Measurements from ENCODE around the gene GNG3. TPM values are rescaled to one million over a fixed set of nuclear protein-coding genes. Genes with fewer than 3 reads are reported as not detected.
"Not testable (repeated sequence)": the region's sequence is repeated elsewhere in the genome, so short reads cannot be mapped to it uniquely, and the experiment has no call there.

GNG3 gene
- total RNA-seq, 1 donor from 2014 or later, result not detected

DNA sequence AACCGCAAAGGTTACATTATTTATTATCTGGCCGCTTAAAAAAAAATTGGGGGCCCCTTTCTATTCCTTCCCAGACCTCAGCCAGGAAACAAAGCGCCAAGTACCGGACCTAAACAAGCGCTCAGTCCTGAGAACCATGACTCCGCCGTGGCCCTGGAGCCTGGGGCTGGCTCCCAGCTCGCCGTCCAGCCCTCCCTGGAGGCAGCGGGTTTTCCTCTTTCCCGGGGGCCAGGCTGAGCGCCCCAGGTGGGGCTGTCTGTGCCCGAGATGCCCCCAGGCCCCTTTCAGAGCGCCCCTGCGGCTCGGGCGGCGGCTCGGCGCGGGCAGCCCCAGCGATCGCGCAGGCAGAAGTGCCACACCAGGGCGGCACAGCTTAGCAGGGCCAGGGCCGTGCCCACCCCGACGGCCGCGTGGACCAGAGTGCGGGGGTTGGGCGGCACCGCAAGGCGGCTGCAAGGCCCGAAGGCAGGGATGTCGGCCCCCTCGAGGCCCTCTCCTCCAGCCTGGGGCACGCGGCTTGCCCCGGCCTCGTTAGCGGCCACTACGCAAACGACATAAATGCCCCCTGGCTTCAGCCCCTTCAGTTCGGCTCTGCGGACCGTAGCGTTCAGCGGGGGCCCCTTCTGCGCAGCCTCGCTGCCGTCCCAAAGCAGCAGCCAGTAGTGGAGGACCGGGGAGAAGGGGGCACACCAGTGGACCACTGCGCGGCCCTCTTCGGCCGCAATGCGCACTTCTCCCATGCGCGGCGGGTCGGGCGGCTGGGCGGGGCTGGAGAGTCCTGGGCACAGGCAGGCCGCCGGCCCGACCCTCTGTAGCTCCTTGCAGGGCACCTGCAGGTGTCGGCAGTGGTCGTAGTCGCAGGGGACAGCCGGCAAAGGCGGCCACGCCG lies 19.7 kb upstream of the GNG3 start:
- no peak for DNase-seq (ENCODE audit: low read depth)

DNA sequence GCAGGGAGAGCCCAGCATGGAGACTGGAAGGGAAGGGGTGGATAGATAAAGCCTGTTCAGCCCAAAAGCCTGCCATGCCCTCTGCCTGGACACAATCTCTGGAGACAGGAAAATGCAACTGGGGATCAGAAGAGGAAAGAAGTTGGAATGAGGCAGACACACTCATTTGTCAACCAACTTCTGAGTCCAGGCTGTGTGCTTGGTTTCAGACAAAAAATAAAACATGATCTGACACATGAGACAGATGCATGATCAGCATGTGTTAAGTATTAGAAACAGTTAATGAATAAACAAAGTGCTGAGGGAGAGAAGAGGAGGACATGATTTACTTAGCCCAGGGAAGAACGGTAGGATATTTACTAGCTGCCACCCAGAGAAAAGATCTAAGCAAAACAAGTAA lies 19.0 kb upstream of the GNG3 start:
- peak; percentile 43 for DNase-seq (ENCODE audit: low read depth)

DNA sequence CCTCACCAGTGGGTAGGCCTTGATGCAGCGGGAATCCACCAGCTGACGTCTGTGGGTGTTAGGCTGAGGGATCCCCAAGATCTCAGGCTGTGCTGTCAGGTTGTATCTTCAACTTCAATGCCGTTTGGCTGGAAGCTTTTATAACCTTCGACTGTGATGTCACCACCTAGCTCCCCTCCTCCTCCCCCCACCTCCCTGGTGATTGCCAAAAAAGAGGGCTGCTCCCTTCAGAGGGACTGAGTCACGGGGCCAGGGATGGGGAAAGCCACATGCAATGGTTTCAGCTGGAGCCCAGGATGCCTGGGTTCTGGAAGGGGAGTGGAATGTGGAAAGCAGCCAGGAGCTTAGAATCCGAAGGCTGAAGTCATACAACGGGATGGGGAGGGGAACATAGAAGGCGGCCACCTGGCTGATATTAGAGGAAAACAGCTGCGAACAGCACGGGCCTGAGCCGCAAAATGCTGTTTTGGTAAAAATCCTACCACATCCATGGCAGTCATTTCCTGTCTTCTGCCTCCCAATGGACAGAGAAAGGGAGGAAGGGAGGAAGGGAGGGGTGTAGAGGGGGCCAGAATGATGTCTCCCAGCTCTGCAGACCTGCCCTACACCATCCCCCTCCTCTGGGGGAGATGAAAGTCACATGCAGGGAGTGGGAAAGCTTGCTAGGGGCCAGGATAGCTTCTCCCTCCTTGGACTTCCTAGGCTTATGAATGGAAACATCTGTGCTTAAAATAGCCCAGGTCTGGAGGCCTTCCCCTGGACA lies 17.9 kb upstream of the GNG3 start, which contains the start of gene LRRN4CL:
TSS of gene LRRN4CL (minus strand) at position 110 of the 763 bp plus-strand sequence. CDS start 1,022 bp downstream, outside the sequence.
- peak; percentile 100 for DNase-seq (ENCODE audit: low read depth)

DNA sequence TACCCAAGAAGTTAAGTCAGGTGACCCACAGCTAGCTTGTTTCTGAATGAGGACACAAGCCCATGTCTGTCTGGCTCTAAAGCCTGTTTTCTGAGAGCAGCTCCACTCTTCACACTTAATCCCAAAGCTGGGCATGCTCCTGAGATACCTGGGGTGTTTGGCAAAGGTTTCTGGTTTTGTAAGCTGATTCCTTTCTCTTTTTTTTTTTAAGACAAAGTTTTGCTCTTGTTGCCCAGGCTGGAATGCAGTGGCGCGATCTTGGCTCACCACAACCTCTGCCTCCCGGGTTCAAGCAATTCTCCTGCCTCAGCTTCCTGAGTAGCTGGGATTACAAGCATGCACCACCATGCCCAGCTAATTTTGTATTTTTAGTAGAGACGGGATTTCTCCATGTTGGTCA lies 13.9 kb upstream of the GNG3 start:
- DNase-seq (ENCODE audit: low read depth), result not testable (repeated sequence)

DNA sequence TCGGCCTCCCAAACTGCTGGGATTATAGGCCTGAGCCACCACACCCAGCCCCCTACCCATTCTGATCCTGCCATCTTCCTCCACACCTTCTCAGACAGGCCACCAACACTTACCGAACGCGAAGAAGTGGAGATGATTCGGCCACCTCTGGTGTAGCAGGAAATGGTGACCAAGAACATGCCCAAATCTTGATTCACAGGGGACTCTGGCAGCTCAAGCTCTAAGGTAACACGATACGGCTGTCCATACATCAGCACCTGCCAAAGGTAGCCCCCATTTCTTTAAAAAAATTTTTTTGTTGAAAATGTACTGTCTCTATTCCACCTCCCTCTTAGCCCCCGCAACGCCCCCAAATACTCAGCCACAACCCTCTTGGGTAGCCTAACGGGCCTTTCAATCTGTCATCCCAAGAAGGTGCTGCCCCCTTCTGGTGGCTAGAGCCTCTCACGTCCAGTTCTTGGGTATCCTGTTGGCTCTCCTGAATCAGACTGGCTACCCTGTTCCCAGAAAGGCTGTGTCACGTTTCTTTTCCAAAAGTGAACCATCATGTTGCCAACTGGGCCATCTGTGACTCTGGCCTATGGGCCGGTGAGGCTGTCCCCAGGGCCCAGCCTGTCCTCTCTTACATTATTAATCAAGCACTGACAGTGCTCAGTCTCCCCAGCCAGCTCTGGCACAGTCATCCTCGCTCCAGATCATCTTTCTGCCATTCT lies 12.9 kb upstream of the GNG3 start:
- DNase-seq (ENCODE audit: low read depth), result peak; percentile 94

DNA sequence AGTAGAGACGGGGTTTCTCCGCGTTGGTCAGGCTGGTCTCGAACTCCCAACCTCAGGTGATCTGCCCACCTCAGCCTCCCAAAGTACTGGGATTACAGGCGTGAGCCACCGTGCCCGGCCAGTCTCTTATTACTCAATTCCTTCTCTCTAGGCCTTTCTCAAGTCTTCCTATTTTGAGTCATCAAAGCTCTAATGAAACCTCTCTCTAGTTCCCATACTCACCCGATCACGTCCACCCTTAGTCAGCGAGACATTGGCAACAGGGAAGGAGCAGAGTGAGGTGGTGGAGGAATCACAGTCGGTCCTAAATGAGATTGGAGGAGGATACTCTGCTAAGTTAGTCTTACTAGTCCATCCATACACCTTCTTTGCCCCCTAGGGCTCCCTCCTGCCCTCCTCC lies 5.2 kb upstream of the GNG3 start:
- DNase-seq (ENCODE audit: low read depth), result no peak

DNA sequence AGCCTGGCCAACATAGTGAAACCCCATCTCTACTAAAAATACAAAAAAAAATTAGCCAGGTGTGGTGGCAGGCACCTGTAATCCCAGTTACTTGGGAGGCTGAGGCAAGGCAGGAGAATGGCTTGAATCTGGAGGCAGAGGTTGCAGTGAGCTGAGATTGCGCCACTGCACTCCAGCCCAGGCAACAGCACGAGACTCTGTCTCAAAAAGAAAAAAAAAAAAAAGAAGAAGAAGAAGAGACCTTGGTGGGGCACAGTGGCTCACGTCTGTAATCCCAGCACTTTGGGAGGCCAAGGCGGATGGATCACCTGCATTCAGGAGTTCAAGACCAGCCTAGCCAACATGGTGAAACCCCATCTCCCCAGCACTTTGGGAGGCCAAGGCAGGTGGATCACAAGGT lies 3.6 kb upstream of the GNG3 start:
- not testable (repeated sequence) for DNase-seq (ENCODE audit: low read depth)

DNA sequence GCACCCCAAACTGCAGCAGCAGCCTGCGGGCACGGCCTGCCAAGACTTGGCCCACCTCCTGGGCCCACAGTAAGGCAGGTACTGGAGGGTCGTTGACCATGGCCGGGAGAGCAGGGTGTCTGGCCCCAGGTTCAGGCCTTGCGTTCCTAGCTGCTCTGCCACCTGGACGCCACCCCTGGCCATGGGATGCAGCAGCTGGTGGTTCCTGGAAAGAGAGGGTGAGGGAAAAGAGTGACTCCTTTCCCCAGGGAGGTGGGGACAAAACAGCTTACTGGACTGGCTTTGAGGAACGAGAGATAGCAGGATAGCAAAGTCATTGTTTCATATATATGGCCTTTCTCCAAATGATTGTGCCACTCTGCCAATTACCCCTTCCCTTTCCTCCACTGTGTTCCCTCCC lies 2.1 kb upstream of the GNG3 start:
- DNase-seq (ENCODE audit: low read depth), result no peak

DNA sequence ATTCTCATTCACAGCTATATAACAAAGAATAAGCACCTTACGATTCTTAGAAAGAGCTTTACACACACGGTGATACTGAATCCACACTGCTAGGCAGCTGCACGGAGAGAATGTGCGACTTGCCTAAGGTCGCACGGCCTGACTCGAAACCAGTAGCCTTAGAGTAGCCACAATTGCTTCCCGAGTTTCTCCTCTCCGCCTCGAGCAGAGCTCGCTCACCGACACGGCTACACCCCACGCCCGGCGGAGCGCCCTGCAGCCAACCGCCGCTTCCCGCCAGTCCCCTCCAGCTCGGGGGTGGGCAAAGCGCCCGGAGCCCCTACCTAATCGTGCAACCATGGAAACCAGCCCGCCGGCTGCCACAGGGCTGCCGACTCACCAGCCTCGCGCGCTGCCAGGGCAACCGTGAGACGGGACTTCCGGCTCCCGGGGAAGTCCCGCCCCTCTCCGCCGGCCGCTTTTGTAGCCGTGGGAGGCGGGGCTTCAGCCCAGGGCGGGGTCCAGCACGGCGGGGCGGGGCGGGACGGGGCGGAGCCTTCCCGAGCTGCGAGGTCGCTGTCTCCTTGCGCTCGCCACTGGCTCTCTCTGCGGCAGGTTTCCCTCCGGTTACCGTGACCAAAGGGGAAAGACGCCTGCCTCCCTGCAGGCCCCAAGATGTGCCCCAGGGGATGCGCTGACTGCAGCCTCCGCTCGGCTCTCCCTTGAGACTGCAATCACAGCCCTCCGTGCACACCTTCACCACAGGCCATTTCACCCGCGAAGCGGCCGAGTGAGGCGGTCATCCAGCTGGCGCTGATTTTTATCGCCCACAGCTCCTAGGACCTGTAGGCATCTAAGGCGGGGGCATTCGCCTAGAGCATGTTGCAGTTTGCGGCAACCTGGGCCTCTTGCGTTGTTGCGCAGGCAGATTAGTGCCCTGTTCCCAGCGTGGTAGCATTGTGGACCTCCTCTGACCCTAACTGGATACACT lies 1.3 kb upstream of the GNG3 start:
- peak; percentile 95 for DNase-seq (ENCODE audit: low read depth)

DNA sequence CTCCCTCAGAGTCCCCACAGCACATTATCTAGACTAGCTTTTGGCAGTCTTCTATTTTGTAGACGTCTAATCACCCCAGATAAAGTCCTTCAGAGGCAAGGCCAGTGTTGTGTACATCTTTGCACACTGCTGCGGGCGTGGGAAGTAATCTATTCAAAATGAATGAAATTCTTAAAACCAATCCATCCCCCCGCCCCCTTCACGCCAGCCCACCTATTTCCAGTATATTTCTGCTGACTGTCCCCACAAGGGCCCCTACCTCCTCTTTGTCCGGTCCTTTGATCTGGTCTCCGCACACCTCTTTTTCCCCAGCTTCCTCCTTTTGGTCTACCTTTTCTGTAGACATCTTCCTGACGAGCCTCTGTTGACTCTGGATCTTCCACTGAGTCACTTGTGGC lies 627 bp upstream of the GNG3 start:
- no peak for DNase-seq (ENCODE audit: low read depth)

DNA sequence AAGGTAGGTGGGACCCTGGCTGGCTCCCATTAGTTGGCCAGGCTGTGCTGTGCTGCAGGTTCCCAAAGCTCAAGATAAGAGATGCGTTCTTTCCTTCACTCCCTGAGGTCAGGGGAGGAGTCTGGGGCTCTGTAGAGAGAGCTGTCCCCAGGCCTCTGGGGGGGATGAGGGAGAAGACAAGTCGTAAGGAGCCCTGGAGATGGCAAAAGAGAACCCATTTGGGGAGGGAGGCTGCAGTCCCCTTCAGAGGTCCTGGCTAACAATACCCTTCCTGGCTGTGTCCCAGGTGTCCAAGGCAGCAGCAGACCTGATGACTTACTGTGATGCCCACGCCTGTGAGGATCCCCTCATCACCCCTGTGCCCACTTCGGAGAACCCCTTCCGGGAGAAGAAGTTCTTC lies 916 bp downstream of the GNG3 start:
- DNase-seq (ENCODE audit: low read depth), result no peak

DNA sequence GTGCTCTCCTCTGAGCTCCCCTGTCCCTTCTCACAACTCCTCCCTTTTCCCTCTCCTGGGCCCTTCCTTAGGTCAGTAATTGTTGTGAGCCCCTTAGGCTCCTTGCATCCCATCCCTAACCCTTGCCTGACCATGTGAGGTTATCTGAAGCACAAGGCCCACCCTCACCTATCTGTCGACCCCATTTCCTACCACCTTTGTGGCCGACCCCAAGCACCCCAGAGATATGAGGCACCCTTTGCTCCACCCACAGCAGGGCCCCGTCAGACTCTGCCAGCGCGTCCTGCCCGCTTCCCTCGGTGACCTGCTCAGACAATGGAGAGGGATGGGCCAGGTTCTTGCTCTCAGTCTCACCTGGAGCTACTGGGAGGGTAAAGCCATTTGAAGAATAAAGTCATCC lies 1.3 kb downstream of the GNG3 start:
- no peak for DNase-seq (ENCODE audit: low read depth)

DNA sequence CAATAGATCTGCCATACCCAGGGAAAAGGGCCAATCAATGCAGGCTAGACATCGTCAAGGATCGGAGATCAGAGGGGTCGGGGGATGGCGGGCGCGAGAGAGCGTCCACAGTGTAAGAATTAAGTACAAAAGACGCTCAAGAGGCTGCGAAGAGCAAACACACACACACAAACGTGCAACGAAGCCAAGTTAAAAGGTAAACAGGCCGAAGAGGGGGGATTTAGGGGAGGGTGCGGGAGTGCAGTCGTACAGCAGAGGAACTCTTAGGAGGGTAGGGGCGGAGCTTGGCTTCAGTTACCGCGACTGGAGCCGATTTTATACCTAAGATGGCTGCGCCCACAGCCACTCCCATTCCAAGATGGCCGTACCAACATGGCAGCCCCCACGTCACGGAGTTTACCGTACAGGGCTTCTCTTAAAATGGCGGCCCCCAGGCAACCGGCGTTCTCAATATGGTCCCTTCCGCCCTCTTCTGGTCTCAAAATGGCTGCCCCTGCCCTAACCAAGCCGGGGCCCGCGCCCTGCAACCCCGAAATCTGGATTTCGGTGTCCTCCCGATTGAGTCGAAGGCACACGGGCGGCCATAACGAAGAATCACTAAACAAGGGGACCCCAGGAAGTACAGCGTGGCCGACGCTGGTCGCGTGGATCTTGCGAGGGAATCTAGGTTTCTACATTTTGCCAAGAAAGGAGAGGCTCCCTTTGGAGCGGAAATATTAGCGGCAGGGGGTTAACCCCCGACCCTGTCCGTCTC lies 1.9 kb downstream of the GNG3 start:
- DNase-seq (ENCODE audit: low read depth), result peak; percentile 98

DNA sequence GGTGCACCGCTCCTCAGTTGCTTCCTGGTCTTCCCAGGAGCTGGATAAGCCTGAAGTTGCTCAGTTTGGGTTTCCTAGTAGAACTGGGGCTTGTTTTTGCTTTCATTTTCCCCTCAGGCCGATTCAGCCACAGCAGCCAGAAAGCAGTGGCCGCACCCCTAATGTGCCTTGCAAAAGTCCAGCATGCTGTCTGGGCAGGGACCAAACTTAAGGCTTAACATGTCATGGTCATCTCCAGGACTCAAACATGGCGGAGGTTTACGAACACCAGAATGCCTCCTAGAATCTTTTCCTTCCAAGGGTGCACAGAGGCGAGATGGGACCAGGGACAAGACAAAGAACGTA lies 2.5 kb downstream of the GNG3 start:
- DNase-seq (ENCODE audit: low read depth), result no peak

DNA sequence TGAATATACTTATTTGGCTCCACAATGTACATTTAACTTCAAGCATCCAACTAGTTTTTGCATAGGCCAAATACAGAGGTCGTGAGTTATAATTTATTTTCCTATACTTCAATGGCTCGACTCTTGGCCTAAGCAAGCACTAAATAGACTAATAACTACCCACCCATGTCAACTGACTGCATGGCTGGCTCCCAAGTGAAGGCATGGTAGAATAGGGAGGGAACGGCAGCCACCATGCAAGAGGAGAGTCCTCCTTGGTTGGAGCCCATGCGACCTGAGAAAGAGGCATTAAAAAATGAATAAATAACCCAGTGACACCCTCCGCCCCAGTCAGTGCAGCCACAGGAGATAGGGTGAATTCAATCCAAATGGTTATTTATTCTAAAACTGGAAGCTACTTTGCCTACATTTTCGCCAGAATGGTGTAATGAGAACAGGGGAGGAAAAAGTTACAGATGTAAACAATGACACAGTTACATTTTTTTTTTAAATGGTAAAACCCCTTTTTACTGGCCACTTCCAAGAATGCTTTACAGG lies 4.9 kb downstream of the GNG3 start:
- DNase-seq (ENCODE audit: low read depth), result no peak

DNA sequence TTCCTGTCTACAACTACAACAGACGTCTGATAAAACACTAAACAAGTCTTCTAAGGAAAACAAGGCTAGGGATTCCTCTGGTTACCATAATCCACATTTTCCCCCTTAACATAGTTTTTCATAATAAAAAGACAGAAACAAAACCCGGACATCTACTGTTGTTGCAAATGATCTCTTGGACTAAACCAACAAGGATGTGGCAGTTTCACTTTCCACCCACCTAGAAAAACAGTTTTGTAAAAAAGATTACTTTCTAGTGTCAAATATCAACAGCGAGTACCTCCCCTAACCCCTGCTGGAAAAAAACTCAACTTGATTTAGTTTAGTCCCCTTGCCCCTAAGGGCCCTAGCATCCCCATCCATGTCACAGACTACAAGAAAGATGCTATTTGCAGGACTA lies 5.4 kb downstream of the GNG3 start:
- no peak for DNase-seq (ENCODE audit: low read depth)

DNA sequence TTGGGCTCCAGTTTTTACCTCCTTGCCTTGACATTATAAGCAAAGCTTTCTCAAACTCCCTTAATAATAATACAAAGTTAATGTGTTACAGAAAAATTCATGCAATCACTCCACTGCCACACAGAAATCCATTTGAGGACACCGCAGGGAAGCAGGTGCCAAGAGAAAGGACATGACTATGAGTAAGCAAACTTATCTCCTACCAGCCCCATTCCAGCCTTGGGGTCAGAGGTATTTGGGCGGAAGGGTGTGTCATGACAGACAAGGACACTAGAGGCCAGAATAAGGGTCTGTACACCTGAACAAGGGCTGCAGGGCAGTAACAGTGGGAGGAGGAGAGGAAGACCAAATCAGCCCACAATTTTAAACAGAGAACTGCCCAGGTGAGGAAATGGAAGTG lies 5.9 kb downstream of the GNG3 start:
- DNase-seq (ENCODE audit: low read depth), result peak; percentile 31

DNA sequence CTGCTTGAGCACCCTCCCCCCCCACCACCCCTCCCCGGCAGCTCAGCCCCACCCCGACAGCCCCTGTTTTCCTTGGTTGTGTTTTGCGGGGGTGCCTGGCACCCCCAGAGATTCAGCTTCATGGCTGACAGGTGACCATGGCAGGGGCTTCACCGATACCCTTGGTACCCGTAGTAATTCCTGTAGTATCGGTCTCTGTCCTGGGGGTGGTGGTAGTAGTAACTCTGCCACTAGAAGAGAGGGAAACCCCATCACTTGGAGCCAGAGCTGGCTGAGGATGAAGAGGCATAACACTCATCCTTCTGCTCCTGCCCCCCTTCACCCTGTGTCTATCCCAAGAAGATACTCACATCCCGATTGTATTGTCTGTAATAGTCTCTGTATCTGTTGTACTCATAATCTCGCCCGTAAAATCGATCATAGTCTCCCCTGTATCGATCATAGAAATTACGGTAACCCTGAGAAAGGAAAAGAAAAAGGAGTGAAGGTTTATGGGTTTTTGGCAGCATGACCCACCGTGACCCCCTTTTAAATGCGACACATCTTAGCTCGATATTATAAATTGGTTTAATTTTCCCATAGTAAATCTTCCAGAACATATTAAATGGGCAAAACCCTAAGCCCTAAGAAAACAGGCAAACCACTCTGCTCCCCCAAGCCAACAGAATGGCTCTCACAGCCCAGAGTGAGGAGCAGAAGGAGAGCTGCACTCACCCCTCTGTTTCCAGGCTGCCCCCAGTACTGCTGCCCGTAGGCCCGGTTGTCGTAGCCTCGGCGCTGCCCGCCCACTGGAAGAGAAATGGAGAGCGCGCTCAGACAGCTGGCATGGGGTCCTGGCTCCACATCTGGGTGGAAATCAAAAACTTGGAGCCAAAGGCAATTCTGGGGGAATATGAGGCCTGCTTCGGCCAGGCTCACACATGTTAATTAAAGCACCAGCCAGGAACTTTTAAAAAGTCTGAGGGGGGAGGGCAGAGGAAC lies 8.0 kb downstream of the GNG3 start:
- DNase-seq (ENCODE audit: low read depth), result no peak
